Measurements from ENCODE around the gene PSMD2. TPM values are rescaled to one million over a fixed set of nuclear protein-coding genes. Genes with fewer than 3 reads are reported as not detected.

The PSMD2 gene
- total and polyA plus RNA-seq, 4 donors: 78.7 to 222 (median 166) TPM

DNA sequence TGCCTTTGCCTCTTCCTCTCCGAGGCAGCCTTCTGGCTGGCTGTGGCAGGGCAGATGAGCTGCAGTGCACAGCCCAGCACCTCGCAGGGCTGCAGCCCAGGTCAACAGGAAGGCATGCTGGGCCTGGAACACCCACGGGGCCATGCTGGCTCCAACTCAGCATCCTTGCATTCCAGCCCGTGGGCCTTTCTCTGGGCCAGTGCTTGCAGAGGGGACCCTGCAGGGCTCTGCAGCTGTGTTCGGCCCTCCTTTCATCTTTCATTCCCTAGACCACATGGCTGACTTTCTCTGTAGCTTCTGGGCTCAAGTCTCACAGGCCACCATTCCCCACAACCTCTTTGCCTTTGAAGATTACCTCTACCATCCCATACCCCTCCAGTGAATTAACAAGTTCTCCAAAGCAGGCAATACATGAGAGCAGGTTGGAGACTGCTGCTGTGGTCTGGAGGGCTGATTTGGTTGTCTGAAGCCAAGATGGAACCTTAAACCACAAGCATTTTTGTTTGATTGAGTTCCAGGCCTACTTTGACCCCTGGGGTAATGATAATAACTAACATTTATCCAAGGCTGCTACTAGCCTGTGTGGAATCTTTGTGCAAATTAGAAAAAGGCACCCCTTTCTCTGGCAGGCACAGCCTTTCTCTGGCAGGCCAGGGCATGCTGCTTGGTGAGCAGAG lies 44.3 kb downstream of the PSMD2 start:
- ATAC-seq (ENCODE audit: insufficient read depth, low FRiP score) (no peak), DNase-seq (no peak)
- no peaks in the 10 kb centered on the region for H3K9me3 ChIP-seq (ENCODE audit: control insufficient read depth in 4 of 4, insufficient read depth in 3 of 4, low read length in 3 of 4)
- 84 to 89% methylated on average over 5 of the region's 5 CpGs for WGBS, 2 donors
- peaks cover under 1 to 36% (median 9%) of the 10 kb centered on the region in 5 donors for H3K4me1 ChIP-seq (ENCODE audit: control insufficient read depth in 5 of 5, insufficient read depth in 5 of 5, low read length in 5 of 5)
- TF ChIP-seq, protein P1, sequence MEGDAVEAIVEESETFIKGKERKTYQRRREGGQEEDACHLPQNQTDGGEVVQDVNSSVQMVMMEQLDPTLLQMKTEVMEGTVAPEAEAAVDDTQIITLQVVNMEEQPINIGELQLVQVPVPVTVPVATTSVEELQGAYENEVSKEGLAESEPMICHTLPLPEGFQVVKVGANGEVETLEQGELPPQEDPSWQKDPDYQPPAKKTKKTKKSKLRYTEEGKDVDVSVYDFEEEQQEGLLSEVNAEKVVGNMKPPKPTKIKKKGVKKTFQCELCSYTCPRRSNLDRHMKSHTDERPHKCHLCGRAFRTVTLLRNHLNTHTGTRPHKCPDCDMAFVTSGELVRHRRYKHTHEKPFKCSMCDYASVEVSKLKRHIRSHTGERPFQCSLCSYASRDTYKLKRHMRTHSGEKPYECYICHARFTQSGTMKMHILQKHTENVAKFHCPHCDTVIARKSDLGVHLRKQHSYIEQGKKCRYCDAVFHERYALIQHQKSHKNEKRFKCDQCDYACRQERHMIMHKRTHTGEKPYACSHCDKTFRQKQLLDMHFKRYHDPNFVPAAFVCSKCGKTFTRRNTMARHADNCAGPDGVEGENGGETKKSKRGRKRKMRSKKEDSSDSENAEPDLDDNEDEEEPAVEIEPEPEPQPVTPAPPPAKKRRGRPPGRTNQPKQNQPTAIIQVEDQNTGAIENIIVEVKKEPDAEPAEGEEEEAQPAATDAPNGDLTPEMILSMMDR (IDR thresholded peaks at IDR 0.05; ENCODE audit: control extremely low read depth, extremely low read depth): no peak
- no peak overlapping the region for H3K27ac ChIP-seq (ENCODE audit: low read depth in 1 of 2, low read length in 1 of 2)
- peaks cover 6 to 23% (median 14%) of the 10 kb centered on the region in 4 donors for H3K36me3 ChIP-seq (ENCODE audit: control insufficient read depth in 4 of 4, insufficient read depth in 4 of 4, low read length in 4 of 4)
- no peak overlapping the region for H3K4me3 ChIP-seq
- H3K9ac ChIP-seq (ENCODE audit: insufficient read depth in 1 of 2, low read length in 2 of 2): no peak overlapping the region
- H3K27me3 ChIP-seq (ENCODE audit: control insufficient read depth in 3 of 3, insufficient read depth in 3 of 3, low read length in 2 of 3): no peaks in the 10 kb centered on the region

DNA sequence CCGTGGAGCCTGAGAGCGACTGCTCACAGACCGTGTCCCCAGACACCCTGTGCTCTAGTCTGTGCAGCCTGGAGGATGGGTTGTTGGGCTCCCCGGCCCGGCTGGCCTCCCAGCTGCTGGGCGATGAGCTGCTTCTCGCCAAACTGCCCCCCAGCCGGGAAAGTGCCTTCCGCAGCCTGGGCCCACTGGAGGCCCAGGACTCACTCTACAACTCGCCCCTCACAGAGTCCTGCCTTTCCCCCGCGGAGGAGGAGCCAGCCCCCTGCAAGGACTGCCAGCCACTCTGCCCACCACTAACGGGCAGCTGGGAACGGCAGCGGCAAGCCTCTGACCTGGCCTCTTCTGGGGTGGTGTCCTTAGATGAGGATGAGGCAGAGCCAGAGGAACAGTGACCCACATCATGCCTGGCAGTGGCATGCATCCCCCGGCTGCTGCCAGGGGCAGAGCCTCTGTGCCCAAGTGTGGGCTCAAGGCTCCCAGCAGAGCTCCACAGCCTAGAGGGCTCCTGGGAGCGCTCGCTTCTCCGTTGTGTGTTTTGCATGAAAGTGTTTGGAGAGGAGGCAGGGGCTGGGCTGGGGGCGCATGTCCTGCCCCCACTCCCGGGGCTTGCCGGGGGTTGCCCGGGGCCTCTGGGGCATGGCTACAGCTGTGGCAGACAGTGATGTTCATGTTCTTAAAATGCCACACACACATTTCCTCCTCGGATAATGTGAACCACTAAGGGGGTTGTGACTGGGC lies 45.7 kb downstream of the PSMD2 start:
- no peak overlapping the region for H3K9ac ChIP-seq (ENCODE audit: insufficient read depth in 1 of 2, low read length in 2 of 2)
- peaks cover 6 to 23% (median 14%) of the 10 kb centered on the region in 4 donors for H3K36me3 ChIP-seq (ENCODE audit: control insufficient read depth in 4 of 4, insufficient read depth in 4 of 4, low read length in 4 of 4)
- ATAC-seq (ENCODE audit: insufficient read depth, low FRiP score) (no peak), DNase-seq (no peak)
- no peaks in the 10 kb centered on the region for H3K27me3 ChIP-seq (ENCODE audit: control insufficient read depth in 3 of 3, insufficient read depth in 3 of 3, low read length in 2 of 3)
- H3K4me1 ChIP-seq (ENCODE audit: control insufficient read depth in 5 of 5, insufficient read depth in 5 of 5, low read length in 5 of 5): peaks cover 0 to 32% (median 7%) of the 10 kb centered on the region in 5 donors
- TF ChIP-seq, protein P1 (IDR thresholded peaks at IDR 0.05; ENCODE audit: control extremely low read depth, extremely low read depth): no peak
- 90% methylated on average over 23 to 24 of the region's 24 CpGs for WGBS, 2 donors
- no peaks in the 10 kb centered on the region for H3K9me3 ChIP-seq (ENCODE audit: control insufficient read depth in 4 of 4, insufficient read depth in 3 of 4, low read length in 3 of 4)
- H3K4me3 ChIP-seq: no peak overlapping the region
- H3K27ac ChIP-seq (ENCODE audit: low read depth in 1 of 2, low read length in 1 of 2): no peak overlapping the region

DNA sequence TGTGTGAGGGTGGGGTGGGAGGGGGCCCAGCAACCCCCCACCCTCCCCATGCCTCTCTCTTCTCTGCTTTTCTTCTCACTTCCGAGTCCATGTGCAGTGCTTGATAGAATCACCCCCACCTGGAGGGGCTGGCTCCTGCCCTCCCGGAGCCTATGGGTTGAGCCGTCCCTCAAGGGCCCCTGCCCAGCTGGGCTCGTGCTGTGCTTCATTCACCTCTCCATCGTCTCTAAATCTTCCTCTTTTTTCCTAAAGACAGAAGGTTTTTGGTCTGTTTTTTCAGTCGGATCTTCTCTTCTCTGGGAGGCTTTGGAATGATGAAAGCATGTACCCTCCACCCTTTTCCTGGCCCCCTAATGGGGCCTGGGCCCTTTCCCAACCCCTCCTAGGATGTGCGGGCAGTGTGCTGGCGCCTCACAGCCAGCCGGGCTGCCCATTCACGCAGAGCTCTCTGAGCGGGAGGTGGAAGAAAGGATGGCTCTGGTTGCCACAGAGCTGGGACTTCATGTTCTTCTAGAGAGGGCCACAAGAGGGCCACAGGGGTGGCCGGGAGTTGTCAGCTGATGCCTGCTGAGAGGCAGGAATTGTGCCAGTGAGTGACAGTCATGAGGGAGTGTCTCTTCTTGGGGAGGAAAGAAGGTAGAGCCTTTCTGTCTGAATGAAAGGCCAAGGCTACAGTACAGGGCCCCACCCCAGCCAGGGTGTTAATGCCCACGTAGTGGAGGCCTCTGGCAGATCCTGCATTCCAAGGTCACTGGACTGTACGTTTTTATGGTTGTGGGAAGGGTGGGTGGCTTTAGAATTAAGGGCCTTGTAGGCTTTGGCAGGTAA lies 46.5 kb downstream of the PSMD2 start:
- Histone ChIP-seq H3K27ac (ENCODE audit: low read depth in 1 of 2, low read length in 1 of 2) (peak overlapping the region in 1 of 2 donors; percentile 38), H3K36me3 (ENCODE audit: control insufficient read depth in 4 of 4, insufficient read depth in 4 of 4, low read length in 4 of 4) (peaks cover 6 to 23% (median 15%) of the 10 kb centered on the region in 4 donors), H3K9me3 (ENCODE audit: control insufficient read depth in 4 of 4, insufficient read depth in 3 of 4, low read length in 3 of 4) (no peaks in the 10 kb centered on the region), H3K9ac (ENCODE audit: insufficient read depth in 1 of 2, low read length in 2 of 2) (peak overlapping the region in 1 of 2 donors; percentile 9), H3K4me3 (no peak overlapping the region), H3K27me3 (ENCODE audit: control insufficient read depth in 3 of 3, insufficient read depth in 3 of 3, low read length in 2 of 3) (no peaks in the 10 kb centered on the region), H3K4me1 (ENCODE audit: control insufficient read depth in 5 of 5, insufficient read depth in 5 of 5, low read length in 5 of 5) (peaks cover 0 to 32% (median 7%) of the 10 kb centered on the region in 5 donors)
- ATAC-seq (ENCODE audit: insufficient read depth, low FRiP score) (peak; percentile 77), DNase-seq (peak; percentile 61 to 72 (median 62))
- TF ChIP-seq, protein P1 (IDR thresholded peaks at IDR 0.05; ENCODE audit: control extremely low read depth, extremely low read depth): no peak
- 59 to 61% methylated on average over 14 of the region's 14 CpGs for WGBS, 2 donors
